Hematopoietic multipotent progenitor cell treated with erythropoietin and hydrocortisone succinate and interleukin-3 and kit ligand, for 6 days (in vitro differentiated cells): ENCODE measurements around the gene CCDC102A.
A peak's percentile ranks its signal among the peaks of the same experiment; 100 is the strongest.

Experiments used
- DNase-seq: peaks from one replicate; pipeline ENCODE4 v3.0.0-alpha.2; 2015

CCDC102A gene

DNA sequence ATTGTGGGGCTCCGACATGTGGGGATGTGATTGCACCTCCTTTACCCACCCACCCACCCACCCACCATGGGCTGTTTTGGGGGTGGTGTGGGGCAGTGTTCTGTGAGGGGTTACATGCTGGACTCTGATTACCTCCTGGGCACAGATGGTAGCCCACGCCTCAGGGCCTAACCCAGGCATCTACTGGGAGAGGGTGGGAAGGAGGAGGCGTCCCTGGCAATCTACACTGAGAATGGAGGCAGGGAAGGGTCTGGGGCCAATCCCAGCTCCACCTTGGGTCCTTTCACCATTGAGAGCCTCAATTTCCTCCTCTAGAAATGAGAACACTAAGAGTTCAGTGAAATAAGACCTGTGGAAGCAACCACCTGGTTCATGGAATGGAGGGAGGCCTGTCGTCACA lies 38.3 kb downstream of the CCDC102A start:
- DNase-seq, result no peak

DNA sequence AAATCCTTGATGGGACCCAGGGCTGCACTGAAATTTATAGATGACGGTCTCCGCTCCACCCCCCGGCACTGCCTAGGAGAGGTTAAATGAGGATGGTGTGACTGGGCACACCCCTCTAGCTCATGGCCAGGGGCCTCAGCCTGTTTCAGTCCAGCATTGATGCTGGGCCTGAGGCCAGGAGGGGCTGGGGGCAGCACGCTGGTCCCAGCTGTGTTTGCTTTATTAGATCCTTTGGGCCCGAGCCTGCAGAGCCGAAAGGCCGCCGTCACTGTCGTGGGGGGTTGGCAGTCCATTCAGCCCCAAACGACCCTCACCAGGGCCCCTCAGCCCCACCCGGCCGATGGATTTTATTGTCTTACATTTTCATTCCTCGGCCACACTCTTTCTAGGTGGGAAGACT lies 39.2 kb downstream of the CCDC102A start:
- DNase-seq, result no peak

DNA sequence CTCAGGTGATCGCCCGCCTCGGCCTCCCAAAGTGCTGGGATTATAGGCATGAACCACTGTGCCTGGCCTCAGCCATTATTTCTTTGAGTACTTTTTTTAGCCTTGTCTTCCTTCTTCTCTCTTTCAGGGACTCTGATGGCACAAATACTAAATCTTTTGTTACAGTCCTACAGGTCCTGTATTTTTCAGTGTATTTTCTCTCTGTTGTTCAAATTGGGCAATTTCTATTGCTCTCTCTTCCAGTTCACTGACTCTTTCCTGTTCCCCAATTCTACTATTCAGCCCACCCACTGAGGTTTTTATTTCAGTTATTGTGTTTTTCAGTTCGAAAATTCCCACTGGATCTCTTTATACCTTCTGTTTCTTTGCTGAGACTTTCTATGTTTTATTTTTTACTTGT lies 42.6 kb downstream of the CCDC102A start:
- DNase-seq, result no peak

DNA sequence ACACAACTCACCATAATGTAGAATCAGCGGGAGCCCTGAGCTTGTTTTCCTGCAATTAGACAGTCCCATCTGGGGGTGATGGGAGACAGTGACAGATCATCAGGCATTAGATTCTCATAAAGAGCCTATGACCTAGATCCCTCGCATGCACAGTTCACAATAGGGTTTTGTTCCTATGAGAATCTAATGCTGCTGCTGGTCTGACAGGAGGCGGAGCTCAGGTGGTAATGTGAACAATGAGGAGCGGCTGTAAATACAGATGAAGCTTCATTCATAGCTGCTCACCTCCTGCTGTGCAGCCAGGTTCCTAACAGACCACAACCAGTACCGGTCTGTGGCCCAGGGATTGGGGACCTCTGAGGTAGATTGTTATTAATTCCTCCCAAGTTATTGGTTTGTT lies 47.1 kb downstream of the CCDC102A start:
- no peak for DNase-seq

GRCh38 chr16:57486858-57487834 lies 49.2 kb downstream of the CCDC102A start:
- DNase-seq, result no peak

DNA sequence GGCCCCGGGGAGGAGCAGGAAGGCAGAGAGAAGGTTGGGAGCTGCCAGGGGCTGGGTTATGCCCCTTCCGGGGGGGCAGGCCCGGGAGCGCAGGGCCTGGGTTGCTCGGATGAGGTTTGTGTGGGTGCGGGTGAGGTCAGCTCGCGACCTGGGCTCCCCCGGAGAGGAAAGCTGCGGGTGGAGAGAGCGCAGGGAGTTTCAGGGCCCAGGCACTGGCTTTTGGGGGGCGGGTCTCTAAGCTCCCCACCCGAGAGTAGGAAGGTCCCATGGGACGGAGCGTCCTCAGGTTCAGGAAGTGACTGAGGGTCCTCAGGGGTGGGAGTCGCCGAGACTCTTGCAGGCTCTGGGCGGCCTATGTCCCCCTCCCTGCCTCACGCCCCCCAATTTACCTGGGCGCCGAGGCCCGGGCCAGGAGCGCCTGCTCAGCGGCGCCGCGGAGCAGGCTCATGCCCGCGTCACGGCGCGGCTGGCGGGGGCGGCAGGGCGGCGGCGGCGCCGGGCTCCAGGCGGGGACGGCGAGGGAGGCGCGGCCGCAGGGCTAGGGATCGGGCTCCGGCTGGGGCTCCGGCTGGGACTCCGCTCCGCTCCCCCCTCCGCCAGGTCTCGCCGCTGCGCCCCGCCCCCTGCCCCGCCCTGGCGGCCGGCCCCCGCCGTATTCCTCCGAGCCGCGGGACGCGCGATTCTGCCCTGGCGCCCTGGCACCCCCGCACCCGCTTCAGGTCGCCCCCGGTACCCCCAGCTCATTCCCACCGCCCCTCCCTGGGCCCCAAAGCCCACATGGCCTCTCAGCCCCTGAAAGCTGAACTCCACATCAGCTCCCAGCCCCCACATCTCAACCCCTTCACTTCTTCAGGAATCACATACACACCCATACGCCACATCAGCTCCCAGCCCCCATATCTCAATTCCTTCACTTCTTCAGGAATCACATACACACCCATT lies 50.2 kb downstream of the CCDC102A start, which contains the start of gene DOK4:
DOK4 (minus strand) TSS at position 578 of the 942 bp plus-strand sequence. CDS start 6,986 bp downstream, outside the sequence.
- peak; percentile 89 for DNase-seq

DNA sequence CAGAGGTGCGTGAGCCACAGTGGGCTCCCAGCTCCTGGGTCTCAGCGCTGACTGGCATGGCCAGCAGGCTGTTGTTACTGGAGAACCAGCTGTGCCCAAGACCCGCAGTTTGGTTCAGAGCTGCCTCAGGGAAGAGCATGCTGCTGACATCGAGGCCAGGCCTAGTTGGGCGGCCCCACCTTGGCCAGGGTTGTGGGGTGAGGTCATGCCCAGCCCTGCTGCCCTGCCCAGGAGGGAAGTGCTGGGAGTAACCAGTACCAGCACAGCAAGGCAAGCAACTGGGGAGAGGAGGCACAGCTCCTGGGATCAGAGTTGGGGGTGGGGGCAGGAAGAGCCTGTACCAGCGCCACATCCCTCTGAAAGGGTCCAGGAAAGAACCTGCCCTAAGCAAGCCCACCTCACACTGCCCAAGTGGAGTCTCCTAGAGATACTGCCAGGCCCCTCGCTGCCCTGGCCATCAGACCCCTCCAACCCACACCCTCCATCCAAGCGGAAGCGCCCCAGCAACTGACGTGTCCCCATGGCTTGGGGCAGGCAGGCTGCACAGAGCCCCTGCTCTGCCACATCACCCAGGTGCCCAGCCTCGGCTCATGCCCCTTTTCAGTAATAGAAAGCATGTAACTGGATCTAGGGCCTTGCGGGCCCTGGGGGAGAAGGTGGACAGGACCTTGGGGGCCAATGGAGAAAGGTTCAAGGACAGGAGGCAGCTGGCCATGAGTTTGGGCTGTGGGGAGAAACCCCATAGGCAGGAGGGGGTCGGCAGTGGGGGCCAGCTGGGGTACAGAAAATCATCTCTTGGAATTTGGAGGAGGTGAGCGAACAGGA lies 51.1 kb downstream of the CCDC102A start:
- no peak for DNase-seq

- no peak for DNase-seq
Observed at GRCh38 chr16:57484515-57485005, 51.8 kb downstream of the CCDC102A start.

DNA sequence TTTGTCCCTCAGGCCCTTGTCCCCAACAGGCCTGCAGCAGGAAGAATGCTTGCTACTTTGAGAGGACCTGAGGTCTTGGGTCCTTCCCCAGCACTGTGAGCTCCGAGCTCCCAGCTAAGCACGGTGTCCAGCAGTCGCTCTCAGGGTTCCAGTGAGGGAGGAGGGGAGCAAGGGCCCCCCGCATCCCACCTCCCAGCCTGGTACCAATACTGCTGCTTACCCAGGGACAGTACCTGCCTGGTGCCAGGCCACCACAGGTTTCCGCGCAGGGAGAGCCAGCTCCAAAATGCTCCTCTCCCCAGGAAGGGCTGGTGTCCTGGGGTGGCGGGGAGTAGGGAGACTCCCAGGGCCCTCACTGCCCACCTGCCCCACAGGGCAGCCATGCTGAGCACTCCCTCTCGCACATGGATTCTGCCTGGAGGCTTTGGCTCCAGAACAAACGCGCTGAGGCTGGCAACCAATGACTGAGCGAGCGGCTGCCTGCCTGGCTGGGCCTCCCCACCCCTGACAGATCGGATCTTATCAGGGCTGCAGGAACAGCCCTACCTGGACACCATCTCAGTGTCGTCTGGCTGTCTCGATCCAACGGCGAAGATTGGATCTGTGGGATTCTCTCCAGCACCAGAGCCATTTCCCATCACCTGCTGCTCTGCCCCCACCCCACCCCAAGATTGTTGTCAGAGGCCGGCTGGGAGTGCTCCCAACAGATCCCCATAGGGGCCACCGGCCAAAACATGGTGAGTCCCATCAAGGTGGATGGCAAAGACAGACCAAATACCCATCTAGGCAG lies 52.5 kb downstream of the CCDC102A start:
- DNase-seq, result no peak

GRCh38 chr16:57482845-57483545 lies 53.4 kb downstream of the CCDC102A start:
- no peak for DNase-seq

- DNase-seq, result no peak
Observed at GRCh38 chr16:57481421-57481820, 55.0 kb downstream of the CCDC102A start.

DNA sequence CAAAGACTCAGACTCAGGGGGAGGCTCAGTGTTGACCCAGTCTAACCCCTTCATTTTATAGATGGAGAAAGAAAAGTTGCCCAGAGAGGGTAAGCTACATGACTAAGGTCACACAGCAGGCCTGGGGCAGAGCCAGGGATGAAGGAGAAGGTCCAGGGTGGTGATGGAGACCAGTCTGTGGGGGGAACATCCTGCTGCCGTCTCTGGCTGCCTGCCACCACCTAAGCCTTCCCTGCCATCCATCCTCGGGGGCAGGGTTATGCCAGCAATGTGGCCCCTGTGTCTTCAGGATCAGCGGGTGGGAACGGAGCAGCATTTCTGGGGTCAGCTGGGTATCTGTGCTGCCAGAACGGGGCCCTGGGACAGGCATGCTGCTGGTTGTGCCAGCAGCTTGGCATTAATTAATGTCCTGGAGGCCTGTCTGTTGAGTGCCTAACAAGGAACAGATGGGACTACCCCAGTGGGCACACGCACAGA lies 55.6 kb downstream of the CCDC102A start:
- DNase-seq, result no peak

DNA sequence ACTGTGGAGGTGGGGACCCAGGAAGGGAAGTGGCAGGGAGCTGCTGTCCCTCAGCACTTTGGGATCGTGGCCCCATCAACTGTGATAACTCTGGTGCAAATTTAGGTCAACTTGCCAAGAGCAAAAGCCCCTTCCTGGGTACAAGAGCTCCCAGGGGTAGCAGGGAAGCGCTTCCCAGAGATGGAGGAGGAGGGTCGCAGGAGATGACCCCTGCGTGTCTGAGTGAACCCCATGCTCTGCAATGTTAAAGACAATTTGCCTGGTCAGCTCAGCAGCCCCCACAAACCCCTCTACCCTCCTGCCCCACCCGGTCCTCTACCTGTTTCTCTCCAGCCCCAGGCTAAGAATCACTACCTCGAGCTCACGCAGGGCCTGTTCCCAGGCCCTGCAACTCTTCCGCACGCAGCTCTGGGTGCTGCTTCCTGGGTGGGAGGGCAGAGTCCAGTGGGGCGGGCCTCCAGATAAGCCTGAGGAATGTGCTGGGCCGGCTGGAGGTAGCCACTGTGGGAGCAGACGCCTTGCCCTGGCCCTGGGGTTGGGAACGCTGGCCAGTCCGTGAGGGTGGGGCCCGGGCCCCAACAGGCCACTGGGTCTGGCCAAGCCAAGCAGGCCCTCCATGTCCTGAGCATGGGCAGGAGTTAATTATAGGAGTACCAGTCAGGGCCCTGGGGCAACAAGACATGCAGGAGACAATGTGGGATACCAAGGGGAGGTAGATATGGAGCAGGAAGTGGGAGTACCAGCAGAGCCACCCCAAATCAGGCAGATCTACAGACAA lies 56.2 kb downstream of the CCDC102A start:
- DNase-seq, result no peak

DNA sequence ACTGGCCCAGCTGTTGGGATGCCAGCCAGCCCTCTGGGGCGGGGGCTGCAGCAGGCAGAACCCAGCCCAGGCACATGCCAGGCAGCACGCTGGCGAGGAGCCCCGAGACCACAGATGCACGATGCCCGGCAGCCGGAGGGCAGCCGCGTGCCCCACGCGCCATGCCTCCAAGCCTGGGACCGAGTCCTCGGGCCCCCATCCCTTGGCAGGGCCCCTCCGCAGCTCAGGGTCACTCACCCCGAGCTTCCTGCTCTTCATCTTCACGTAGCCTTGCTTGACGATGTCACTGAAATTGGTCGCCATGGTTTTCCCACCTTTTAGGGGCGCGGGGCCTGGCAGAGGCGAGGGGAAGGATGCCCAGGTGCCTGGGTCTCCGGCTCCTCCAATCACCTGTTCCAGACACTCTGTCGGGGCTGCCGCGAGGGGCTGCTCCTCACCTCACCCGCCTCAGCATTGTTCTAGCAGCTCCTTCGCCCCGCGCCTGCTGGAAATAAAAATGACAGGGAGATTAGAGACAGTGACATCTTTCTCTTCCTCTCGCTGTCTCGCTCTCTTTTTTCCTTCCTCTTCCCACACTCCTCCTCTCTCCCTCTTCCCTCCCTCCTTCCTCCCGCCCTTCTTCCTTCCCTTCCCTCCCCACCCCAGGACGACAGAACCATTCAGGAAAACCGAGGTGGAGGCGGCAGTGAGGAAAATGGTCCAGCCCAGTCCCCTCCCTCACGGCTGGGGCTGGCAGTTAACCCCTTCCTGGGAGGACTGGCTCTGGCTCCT lies 57.0 kb downstream of the CCDC102A start:
- DNase-seq, result no peak

GRCh38 chr16:57478396-57479204 lies 57.8 kb downstream of the CCDC102A start:
- DNase-seq, result no peak

- no peak for DNase-seq
Observed at GRCh38 chr16:57477531-57478202, 58.7 kb downstream of the CCDC102A start.
